ENCODE measurements around the gene ABCA12.

- TF ChIP-seq, protein P1, sequence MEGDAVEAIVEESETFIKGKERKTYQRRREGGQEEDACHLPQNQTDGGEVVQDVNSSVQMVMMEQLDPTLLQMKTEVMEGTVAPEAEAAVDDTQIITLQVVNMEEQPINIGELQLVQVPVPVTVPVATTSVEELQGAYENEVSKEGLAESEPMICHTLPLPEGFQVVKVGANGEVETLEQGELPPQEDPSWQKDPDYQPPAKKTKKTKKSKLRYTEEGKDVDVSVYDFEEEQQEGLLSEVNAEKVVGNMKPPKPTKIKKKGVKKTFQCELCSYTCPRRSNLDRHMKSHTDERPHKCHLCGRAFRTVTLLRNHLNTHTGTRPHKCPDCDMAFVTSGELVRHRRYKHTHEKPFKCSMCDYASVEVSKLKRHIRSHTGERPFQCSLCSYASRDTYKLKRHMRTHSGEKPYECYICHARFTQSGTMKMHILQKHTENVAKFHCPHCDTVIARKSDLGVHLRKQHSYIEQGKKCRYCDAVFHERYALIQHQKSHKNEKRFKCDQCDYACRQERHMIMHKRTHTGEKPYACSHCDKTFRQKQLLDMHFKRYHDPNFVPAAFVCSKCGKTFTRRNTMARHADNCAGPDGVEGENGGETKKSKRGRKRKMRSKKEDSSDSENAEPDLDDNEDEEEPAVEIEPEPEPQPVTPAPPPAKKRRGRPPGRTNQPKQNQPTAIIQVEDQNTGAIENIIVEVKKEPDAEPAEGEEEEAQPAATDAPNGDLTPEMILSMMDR (IDR thresholded peaks at IDR 0.05; ENCODE audit: extremely low read depth in 1 of 2, insufficient read depth in 1 of 2, low read depth in 1 of 2, low read length in 2 of 2), result no peak
- no peak for TF ChIP-seq EZH2 (IDR thresholded peaks at IDR 0.05; ENCODE audit: borderline replicate concordance, low read depth, low read length, severe bottlenecking)
Observed at GRCh38 chr2:215036314-215036713, 102.1 kb downstream of the ABCA12 start.

Data from endothelial cell of umbilical vein (primary cell).